Gastrocnemius medialis (tissue), 4 donors: ENCODE measurements around the gene DCHS1. TPM values are rescaled to one million over a fixed set of nuclear protein-coding genes. Genes with fewer than 3 reads are reported as not detected.

Experiments used
- ATAC-seq, 2 donors: fragments of 150-250 bp; one replicate each; pipeline ENCODE4 v1.9.1; 2016
- DNase-seq, 2 donors: peaks; one replicate each; pipeline ENCODE4 v3.0.0-alpha.2; 2019
- H3K27ac ChIP-seq, 4 donors: fragments of 200-600 bp; sonication (generic); 1 replicate in 1 of 4; 2 replicates in 3 of 4; pipeline ENCODE4 v1.5.1; 2016 to 2018; ENCODE audit warnings: mild to moderate bottlenecking in 2 of 4, moderate library complexity in 1 of 4
- H3K27me3 ChIP-seq, 3 donors: fragments of 200-600 bp; sonication (generic) in 2 of 3; 1 replicate in 1 of 3; 2 replicates in 2 of 3; pipeline versions ENCODE4 v1.5.1 to v1.6.0; 2016 to 2019; ENCODE audit warnings: mild to moderate bottlenecking in 1 of 3, moderate library complexity in 1 of 3
- H3K36me3 ChIP-seq, 2 donors: fragments of 200-600 bp; sonication (generic) in 1 of 2; one replicate each; pipeline ENCODE4 v1.5.1; 2017 to 2018
- H3K4me1 ChIP-seq, 2 donors: fragments of 200-600 bp; sonication (generic) in 1 of 2; one replicate each; pipeline ENCODE4 v1.5.1; 2016 to 2017; ENCODE audit warnings: mild to moderate bottlenecking in 2 of 2
- H3K4me3 ChIP-seq, 4 donors: fragments of 200-600 bp; sonication (generic) in 3 of 4; 1 replicate in 1 of 4; 2 replicates in 3 of 4; pipeline ENCODE4 v1.5.1; 2016 to 2019; ENCODE audit warnings: mild to moderate bottlenecking in 2 of 4
- H3K9me3 ChIP-seq, 3 donors: fragments of 200-600 bp; sonication (generic) in 2 of 3; 1 replicate in 1 of 3; 2 replicates in 2 of 3; pipeline ENCODE4 v1.5.1; 2016 to 2019
- POLR2A ChIP-seq, 2 donors: fragments of 450-650 bp; IDR thresholded peaks; one replicate each; pipeline ENCODE4 v1.6.1; 2017; ENCODE audit warnings: antibody characterized with exemption in 2 of 2, mild to moderate bottlenecking in 2 of 2, moderate library complexity in 2 of 2
- in situ Hi-C, 4 donors: fragments of 200-750 bp; cut with MboI; loops; one replicate each; pipeline versions ENCODE4 v1.15.0 to v1.8.0; 2017; ENCODE audit warnings: low sequenced_read_pairs in 4 of 4
- intact Hi-C: fragments of 100-400 bp; cut with DNase I; formaldehyde crosslinking; loops from one replicate; pipeline ENCODE4 v1.15.1; 2023; ENCODE audit warnings: low total_unique reads
- total RNA-seq, 4 donors: library from RNA; depleted of rRNA; stranded (reverse); fragments of >200 nt; gene quantifications; one replicate each; pipeline versions ENCODE4 v1.1.0 to v1.2.3, GENCODE V29; 2016
- TF ChIP-seq, protein P1 (sequence below), 5 experiments: fragments of 450-650 bp in 3 of 5; fragments of 200-600 bp in 2 of 5; sonication (generic) in 2 of 5; IDR thresholded peaks in 4 of 5; conservative IDR thresholded peaks in 1 of 5; 1 replicate in 4 of 5; 2 replicates in 1 of 5; pipeline ENCODE4 v1.5.1; 2016 to 2019; ENCODE audit warnings: antibody characterized with exemption in 5 of 5, mild to moderate bottlenecking in 3 of 5, moderate library complexity in 3 of 5

Gene DCHS1
- total RNA-seq, 4 donors from 2014 or later: 1.5 to 3.8 (median 2.8) TPM

DNA sequence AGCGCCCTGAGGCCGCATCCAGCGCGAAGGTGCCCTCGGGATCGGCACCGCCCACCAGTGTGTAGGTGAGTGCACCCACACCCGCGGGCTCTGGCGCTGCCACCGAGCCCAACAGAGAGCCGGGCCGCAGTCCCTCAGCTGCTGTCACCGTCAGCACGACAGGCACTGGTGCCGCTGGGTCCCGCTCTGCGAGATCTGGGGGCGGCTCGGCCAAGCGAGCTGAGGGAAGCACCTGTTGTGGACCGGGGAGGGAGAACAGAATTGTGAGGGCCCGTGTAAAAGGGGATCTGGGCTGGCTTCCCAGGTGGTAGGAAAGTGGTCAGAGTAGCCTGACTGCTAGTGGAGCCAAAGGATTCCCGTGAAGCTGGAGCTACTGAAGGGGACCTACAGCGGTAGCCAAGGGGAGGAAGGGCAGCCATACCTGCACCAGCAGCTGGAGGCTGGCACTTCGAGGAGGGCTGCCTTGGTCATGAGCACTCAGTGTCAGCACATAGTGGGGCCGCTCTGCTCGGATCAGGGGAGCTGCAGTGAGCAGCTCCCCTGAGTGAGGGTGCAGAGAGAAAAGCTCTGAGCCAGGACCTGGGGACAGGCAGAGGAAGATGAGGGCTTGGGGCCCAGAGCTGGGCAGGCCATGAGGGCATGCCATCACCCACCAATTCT lies 24.8 kb downstream of the DCHS1 start:
- Histone ChIP-seq H3K4me1 (peaks cover under 1 to 8% of the 10 kb centered on the region in 2 donors), H3K9me3 (no peaks in the 10 kb centered on the region), H3K36me3 (no peaks in the 10 kb centered on the region), H3K27ac (no peak overlapping the region), H3K4me3 (no peak overlapping the region), H3K27me3 (no peaks in the 10 kb centered on the region)
- no peak for DNase-seq
- no peak for TF ChIP-seq POLR2A (IDR thresholded peaks at IDR 0.05)
- TF ChIP-seq, protein P1, sequence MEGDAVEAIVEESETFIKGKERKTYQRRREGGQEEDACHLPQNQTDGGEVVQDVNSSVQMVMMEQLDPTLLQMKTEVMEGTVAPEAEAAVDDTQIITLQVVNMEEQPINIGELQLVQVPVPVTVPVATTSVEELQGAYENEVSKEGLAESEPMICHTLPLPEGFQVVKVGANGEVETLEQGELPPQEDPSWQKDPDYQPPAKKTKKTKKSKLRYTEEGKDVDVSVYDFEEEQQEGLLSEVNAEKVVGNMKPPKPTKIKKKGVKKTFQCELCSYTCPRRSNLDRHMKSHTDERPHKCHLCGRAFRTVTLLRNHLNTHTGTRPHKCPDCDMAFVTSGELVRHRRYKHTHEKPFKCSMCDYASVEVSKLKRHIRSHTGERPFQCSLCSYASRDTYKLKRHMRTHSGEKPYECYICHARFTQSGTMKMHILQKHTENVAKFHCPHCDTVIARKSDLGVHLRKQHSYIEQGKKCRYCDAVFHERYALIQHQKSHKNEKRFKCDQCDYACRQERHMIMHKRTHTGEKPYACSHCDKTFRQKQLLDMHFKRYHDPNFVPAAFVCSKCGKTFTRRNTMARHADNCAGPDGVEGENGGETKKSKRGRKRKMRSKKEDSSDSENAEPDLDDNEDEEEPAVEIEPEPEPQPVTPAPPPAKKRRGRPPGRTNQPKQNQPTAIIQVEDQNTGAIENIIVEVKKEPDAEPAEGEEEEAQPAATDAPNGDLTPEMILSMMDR (IDR thresholded peaks at IDR 0.05 in 4 of 5, conservative IDR thresholded peaks at IDR 0.05 in 1 of 5): no peak
- in situ Hi-C loops (no loop called here), intact Hi-C loops (no loop called here)
- no peak for ATAC-seq

- intact Hi-C loops: no loop called here
- no peak overlapping the region for H3K27ac ChIP-seq
- no peaks in the 10 kb centered on the region for H3K27me3 ChIP-seq
- H3K36me3 ChIP-seq: no peaks in the 10 kb centered on the region
- H3K9me3 ChIP-seq: no peaks in the 10 kb centered on the region
- TF ChIP-seq POLR2A (IDR thresholded peaks at IDR 0.05): no peak
- in situ Hi-C loops: no loop called here
- DNase-seq: no peak
- no peak for ATAC-seq
- no peak overlapping the region for H3K4me3 ChIP-seq
- H3K4me1 ChIP-seq: peaks cover 0 to 1% of the 10 kb centered on the region in 2 donors
Measured at GRCh38 chr11:6629892-6630631, 25.5 kb downstream of the DCHS1 start.

DNA sequence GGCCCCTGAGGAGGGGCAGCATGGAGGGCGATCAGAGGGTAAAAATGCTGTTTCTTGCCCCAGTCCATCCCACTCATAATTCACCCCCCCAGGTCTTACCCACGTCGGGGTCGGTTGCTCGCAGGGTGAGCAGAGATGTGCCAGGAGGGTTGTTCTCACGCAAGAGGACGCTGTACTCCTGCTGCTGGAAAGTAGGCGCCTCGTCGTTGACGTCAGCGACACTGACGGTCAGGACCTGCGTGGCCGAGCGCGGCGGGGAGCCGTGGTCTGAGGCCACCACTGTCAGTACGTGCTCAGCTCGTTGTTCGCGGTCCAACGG lies 26.1 kb downstream of the DCHS1 start:
- Histone ChIP-seq H3K36me3 (no peaks in the 10 kb centered on the region), H3K4me1 (no peaks in the 10 kb centered on the region), H3K4me3 (no peak overlapping the region), H3K27me3 (no peaks in the 10 kb centered on the region), H3K9me3 (no peaks in the 10 kb centered on the region), H3K27ac (no peak overlapping the region)
- DNase-seq (no peak), ATAC-seq (no peak)
- intact Hi-C loops: no loop called here
- no peak for TF ChIP-seq POLR2A (IDR thresholded peaks at IDR 0.05)
- TF ChIP-seq, protein P1 (IDR thresholded peaks at IDR 0.05 in 4 of 5, conservative IDR thresholded peaks at IDR 0.05 in 1 of 5): no peak
- in situ Hi-C loops: no loop called here

GRCh38 chr11:6628526-6628925 lies 27.1 kb downstream of the DCHS1 start:
- no peak overlapping the region for H3K4me3 ChIP-seq
- no peaks in the 10 kb centered on the region for H3K9me3 ChIP-seq
- TF ChIP-seq, protein P1 (IDR thresholded peaks at IDR 0.05 in 4 of 5, conservative IDR thresholded peaks at IDR 0.05 in 1 of 5): no peak
- H3K27ac ChIP-seq: no peak overlapping the region
- in situ Hi-C loops: no loop called here
- H3K36me3 ChIP-seq: no peaks in the 10 kb centered on the region
- intact Hi-C loops: no loop called here
- no peak for DNase-seq
- no peaks in the 10 kb centered on the region for H3K4me1 ChIP-seq
- H3K27me3 ChIP-seq: no peaks in the 10 kb centered on the region
- no peak for ATAC-seq

DNA sequence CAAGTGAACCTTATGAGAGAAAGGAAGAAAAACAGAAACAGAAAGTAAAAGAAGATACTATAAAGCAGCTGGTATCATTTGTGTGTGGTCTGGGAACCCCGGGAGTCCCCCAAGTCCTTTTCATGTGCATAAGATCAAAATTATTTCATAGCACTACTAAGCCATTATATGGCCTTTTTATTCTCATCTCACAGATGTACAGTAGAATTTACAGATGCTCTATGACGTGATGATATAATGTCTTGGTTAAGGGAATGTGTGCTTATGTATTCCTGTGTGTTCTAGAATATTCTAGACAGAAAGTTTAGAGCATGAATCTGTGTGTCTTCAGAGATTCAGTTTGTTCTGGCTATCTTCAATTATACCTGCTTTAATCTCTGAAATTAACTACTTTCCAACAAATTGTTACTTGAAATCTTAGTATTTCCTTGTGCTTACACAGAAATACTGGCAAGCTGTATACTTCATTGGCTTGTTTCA lies 27.8 kb downstream of the DCHS1 start:
- in situ Hi-C loops: no loop called here

More for the DNA sequence above, 27.8 kb downstream of the DCHS1 start:
- Histone ChIP-seq H3K4me3 (no peak overlapping the region), H3K4me1 (no peaks in the 10 kb centered on the region), H3K9me3 (no peaks in the 10 kb centered on the region), H3K27ac (no peak overlapping the region), H3K27me3 (no peaks in the 10 kb centered on the region), H3K36me3 (no peaks in the 10 kb centered on the region)
- TF ChIP-seq POLR2A (IDR thresholded peaks at IDR 0.05): no peak
- TF ChIP-seq, protein P1 (IDR thresholded peaks at IDR 0.05 in 4 of 5, conservative IDR thresholded peaks at IDR 0.05 in 1 of 5): no peak
- ATAC-seq (no peak), DNase-seq (no peak)
- intact Hi-C loops: no loop called here
